PC-3 (cell line): ENCODE data around the gene AFMID.
"Not testable (repeated sequence)": the region's sequence is repeated elsewhere in the genome, so short reads cannot be mapped to it uniquely, and the experiment has no call there.

Source experiments
- EZH2phosphoT487 ChIP-seq: fragments of 300-600 bp; sonication (generic); IDR thresholded peaks from 2 replicates; pipeline ENCODE4 v1.6.1; 2018; ENCODE audit warnings: mild to moderate bottlenecking, antibody characterized with exemption, low read length, borderline replicate concordance
- TF ChIP-seq, protein P1 (sequence below): fragments of 300-600 bp; sonication (generic); conservative IDR thresholded peaks from 2 replicates; pipeline ENCODE4 v1.5.1; 2017; ENCODE audit warnings: antibody characterized with exemption, low read depth, mild to moderate bottlenecking, low read length

DNA sequence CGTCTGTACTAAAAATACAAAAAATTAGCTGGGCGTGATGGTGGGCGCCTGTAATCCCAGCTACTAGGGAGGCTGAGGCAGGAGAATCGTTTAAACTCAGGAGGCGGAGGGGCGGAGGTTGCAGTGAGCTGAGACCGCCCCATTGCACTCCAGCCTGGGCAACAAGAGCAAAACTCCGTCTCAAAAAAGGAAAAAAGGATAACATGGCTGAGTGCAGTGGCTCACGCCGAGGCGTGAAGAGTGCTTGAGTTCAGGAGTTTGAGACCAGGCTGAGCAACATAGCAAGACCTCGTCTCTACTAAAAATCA lies 47.3 kb upstream of the AFMID start:
- TF ChIP-seq, protein P1, sequence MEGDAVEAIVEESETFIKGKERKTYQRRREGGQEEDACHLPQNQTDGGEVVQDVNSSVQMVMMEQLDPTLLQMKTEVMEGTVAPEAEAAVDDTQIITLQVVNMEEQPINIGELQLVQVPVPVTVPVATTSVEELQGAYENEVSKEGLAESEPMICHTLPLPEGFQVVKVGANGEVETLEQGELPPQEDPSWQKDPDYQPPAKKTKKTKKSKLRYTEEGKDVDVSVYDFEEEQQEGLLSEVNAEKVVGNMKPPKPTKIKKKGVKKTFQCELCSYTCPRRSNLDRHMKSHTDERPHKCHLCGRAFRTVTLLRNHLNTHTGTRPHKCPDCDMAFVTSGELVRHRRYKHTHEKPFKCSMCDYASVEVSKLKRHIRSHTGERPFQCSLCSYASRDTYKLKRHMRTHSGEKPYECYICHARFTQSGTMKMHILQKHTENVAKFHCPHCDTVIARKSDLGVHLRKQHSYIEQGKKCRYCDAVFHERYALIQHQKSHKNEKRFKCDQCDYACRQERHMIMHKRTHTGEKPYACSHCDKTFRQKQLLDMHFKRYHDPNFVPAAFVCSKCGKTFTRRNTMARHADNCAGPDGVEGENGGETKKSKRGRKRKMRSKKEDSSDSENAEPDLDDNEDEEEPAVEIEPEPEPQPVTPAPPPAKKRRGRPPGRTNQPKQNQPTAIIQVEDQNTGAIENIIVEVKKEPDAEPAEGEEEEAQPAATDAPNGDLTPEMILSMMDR = not testable (repeated sequence)
- TF ChIP-seq EZH2phosphoT487 = not testable (repeated sequence)
